ENCODE data around the gene PLA2R1. TPM values are rescaled to one million over a fixed set of nuclear protein-coding genes. Genes with fewer than 3 reads are reported as not detected.
A peak's percentile ranks its signal among the peaks of the same experiment; 100 is the strongest.
"Not testable (repeated sequence)": the region's sequence is repeated elsewhere in the genome, so short reads cannot be mapped to it uniquely, and the experiment has no call there.

The PLA2R1 gene
- total RNA-seq, 4 donors from 2014 or later = 86.0 to 246 (median 152) TPM

GRCh38 chr2:159973325-159973724 lies 89.1 kb downstream of the PLA2R1 start:
- Histone ChIP-seq H3K27me3 (no peaks in the 10 kb centered on the region), H3K4me1 (peaks cover 3 to 6% of the 10 kb centered on the region in 2 donors), H3K36me3 (peaks cover 4 to 9% of the 10 kb centered on the region in 2 donors), H3K9me3 (no peaks in the 10 kb centered on the region), H3K4me3 (replicated peaks in 1 of 3) (no peak overlapping the region), H3K27ac (peak overlapping the region in 1 of 3 donors; percentile 64)
- WGBS, 2 donors = 100% methylated on average over 1 of the region's 1 CpG
- intact Hi-C loops (cut with DNase I) = no loop called here
- no peak for TF ChIP-seq CTCF (IDR thresholded peaks at IDR 0.05)
- no peak for TF ChIP-seq POLR2A (IDR thresholded peaks at IDR 0.05)
- no peak for DNase-seq

GRCh38 chr2:159971365-159972152 lies 90.9 kb downstream of the PLA2R1 start:
- no peak for TF ChIP-seq POLR2A (IDR thresholded peaks at IDR 0.05)
- TF ChIP-seq CTCF (IDR thresholded peaks at IDR 0.05) = no peak
- H3K9me3 ChIP-seq = no peaks in the 10 kb centered on the region
- DNase-seq = no peak
- intact Hi-C loops (cut with DNase I) = no loop called here
- peaks cover 3 to 6% of the 10 kb centered on the region in 2 donors for H3K4me1 ChIP-seq
- no peak overlapping the region for H3K27ac ChIP-seq
- no peaks in the 10 kb centered on the region for H3K27me3 ChIP-seq
- no peak overlapping the region for H3K4me3 ChIP-seq (replicated peaks in 1 of 3)
- 90 to 94% methylated on average over 7 of the region's 7 CpGs for WGBS, 2 donors
- peaks cover 6 to 9% of the 10 kb centered on the region in 2 donors for H3K36me3 ChIP-seq

GRCh38 chr2:159970548-159970947 lies 91.9 kb downstream of the PLA2R1 start:
- H3K36me3 ChIP-seq; DNase-seq; H3K27me3 ChIP-seq; H3K4me1 ChIP-seq; H3K27ac ChIP-seq; H3K4me3 ChIP-seq (replicated peaks in 1 of 3); H3K9me3 ChIP-seq; intact Hi-C loops (cut with DNase I): not testable (repeated sequence)
- 95 to 100% methylated on average over 1 of the region's 1 CpG for WGBS, 2 donors

- H3K4me3 ChIP-seq (replicated peaks in 1 of 3) = no peak overlapping the region
- H3K4me1 ChIP-seq = no peaks in the 10 kb centered on the region
- no peaks in the 10 kb centered on the region for H3K27me3 ChIP-seq
- intact Hi-C loops (cut with DNase I) = no loop called here
- H3K27ac ChIP-seq = peak overlapping the region in 1 of 3 donors; percentile 2
- no peak for TF ChIP-seq POLR2A (IDR thresholded peaks at IDR 0.05)
- peak in 4 of 6 experiments; percentile 31 to 47 (median 35) for TF ChIP-seq CTCF (IDR thresholded peaks at IDR 0.05)
- peaks cover 0 to 15% of the 10 kb centered on the region in 2 donors for H3K36me3 ChIP-seq
- no peaks in the 10 kb centered on the region for H3K9me3 ChIP-seq
- 16 to 18% methylated on average over 2 of the region's 2 CpGs for WGBS, 2 donors
- DNase-seq = peak in 1 of 2 donors; percentile 14
These were observed 94.0 kb downstream of the PLA2R1 start for GRCh38 chr2:159968279-159968900.

- H3K27me3 ChIP-seq = no peaks in the 10 kb centered on the region
- H3K9me3 ChIP-seq = no peaks in the 10 kb centered on the region
- H3K27ac ChIP-seq = no peak overlapping the region
- peaks cover 10 to 20% of the 10 kb centered on the region in 2 donors for H3K4me1 ChIP-seq
- WGBS, 2 donors = 94 to 95% methylated on average over 7 of the region's 7 CpGs
- TF ChIP-seq CTCF (IDR thresholded peaks at IDR 0.05) (no peak), POLR2A (IDR thresholded peaks at IDR 0.05) (no peak)
- intact Hi-C loops (cut with DNase I) = no loop called here
- DNase-seq = no peak
- peaks cover 0 to 21% of the 10 kb centered on the region in 2 donors for H3K36me3 ChIP-seq
- no peak overlapping the region for H3K4me3 ChIP-seq (replicated peaks in 1 of 3)
These were observed 98.7 kb downstream of the PLA2R1 start for GRCh38 chr2:159963700-159964099.

- H3K9me3 ChIP-seq; H3K27me3 ChIP-seq; intact Hi-C loops (cut with DNase I); H3K27ac ChIP-seq; DNase-seq; H3K4me3 ChIP-seq (replicated peaks in 1 of 3): not testable (repeated sequence)
- peaks cover 0 to 25% of the 10 kb centered on the region in 2 donors for H3K36me3 ChIP-seq
- H3K4me1 ChIP-seq = peaks cover 10 to 20% of the 10 kb centered on the region in 2 donors
These were observed 99.9 kb downstream of the PLA2R1 start for GRCh38 chr2:159962513-159962912.

Data from thyroid gland (tissue), 4 donors.